Measurements from ENCODE around the gene AUH.

Gene AUH

GRCh38 chr9:91295357-91295756 is 66.4 kb downstream of the AUH start:
- DNase-seq (ENCODE audit: low read depth), result no peak

- no peak for DNase-seq (ENCODE audit: low read depth)
Measured at GRCh38 chr9:91291866-91292265, 69.9 kb downstream of the AUH start.

- no peak for DNase-seq (ENCODE audit: low read depth)
Measured at GRCh38 chr9:91289244-91289643, 72.5 kb downstream of the AUH start.

GRCh38 chr9:91285729-91286353 is 75.9 kb downstream of the AUH start:
- DNase-seq (ENCODE audit: low read depth), result no peak

GRCh38 chr9:91282292-91282691 is 79.4 kb downstream of the AUH start:
- no peak for DNase-seq (ENCODE audit: low read depth)

GRCh38 chr9:91279296-91280204 is 82.2 kb downstream of the AUH start:
- no peak for DNase-seq (ENCODE audit: low read depth)

GRCh38 chr9:91276513-91276912 is 85.2 kb downstream of the AUH start:
- DNase-seq (ENCODE audit: low read depth), result no peak

- no peak for DNase-seq (ENCODE audit: low read depth)
Measured at GRCh38 chr9:91275655-91276054, 86.1 kb downstream of the AUH start.

- DNase-seq (ENCODE audit: low read depth), result no peak
Measured at GRCh38 chr9:91274949-91275492, 86.7 kb downstream of the AUH start.

- no peak for DNase-seq (ENCODE audit: low read depth)
Measured at GRCh38 chr9:91273853-91274552, 87.7 kb downstream of the AUH start.

GRCh38 chr9:91271156-91271555 is 90.6 kb downstream of the AUH start:
- no peak for DNase-seq (ENCODE audit: low read depth)

- no peak for DNase-seq (ENCODE audit: low read depth)
Measured at GRCh38 chr9:91269907-91270491, 91.7 kb downstream of the AUH start.

- DNase-seq (ENCODE audit: low read depth), result no peak
Measured at GRCh38 chr9:91266448-91266847, 95.3 kb downstream of the AUH start.

- no peak for DNase-seq (ENCODE audit: low read depth)
Measured at GRCh38 chr9:91265514-91265913, 96.2 kb downstream of the AUH start.

- DNase-seq (ENCODE audit: low read depth), result no peak
Measured at GRCh38 chr9:91261417-91261816, 100.3 kb downstream of the AUH start.

GRCh38 chr9:91259162-91259561 is 102.6 kb downstream of the AUH start:
- DNase-seq (ENCODE audit: low read depth), result no peak

GRCh38 chr9:91258451-91258850 is 103.3 kb downstream of the AUH start:
- no peak for DNase-seq (ENCODE audit: low read depth)

GRCh38 chr9:91256235-91256634 is 105.5 kb downstream of the AUH start:
- no peak for DNase-seq (ENCODE audit: low read depth)

GRCh38 chr9:91255327-91255726 is 106.4 kb downstream of the AUH start:
- peak; percentile 32 for DNase-seq (ENCODE audit: low read depth)

GRCh38 chr9:91253488-91253887 is 108.2 kb downstream of the AUH start:
- no peak for DNase-seq (ENCODE audit: low read depth)

GRCh38 chr9:91248707-91249106 is 113.0 kb downstream of the AUH start:
- no peak for DNase-seq (ENCODE audit: low read depth)

GRCh38 chr9:91247278-91247677 is 114.4 kb downstream of the AUH start:
- DNase-seq (ENCODE audit: low read depth), result no peak
